ENCODE measurements around the gene MYO3B.
A peak's percentile ranks its signal among the peaks of the same experiment; 100 is the strongest.

Gene MYO3B

GRCh38 chr2:170408461-170409163 lies 230.7 kb downstream of the MYO3B start:
- H3K14ac ChIP-seq (ENCODE audit: low read length), result no peak overlapping the region
- H3K79me2 ChIP-seq (ENCODE audit: control insufficient read depth, insufficient read depth, low read length, poor library complexity), result no peaks in the 10 kb centered on the region
- H3K4ac ChIP-seq (ENCODE audit: low read depth, low read length), result no peak overlapping the region
- H3K9me3 ChIP-seq (ENCODE audit: insufficient read depth, low read depth, low read length), result no peaks in the 10 kb centered on the region
- no peak overlapping the region for H3K23ac ChIP-seq (ENCODE audit: low read length)
- WGBS (ENCODE audit: extremely low coverage, insufficient coverage, insufficient read length), result no CpG with 5 or more reads among the region's 6 CpGs
- H4K91ac ChIP-seq (ENCODE audit: low read depth, low read length), result no peak overlapping the region
- no peak overlapping the region for H3K18ac ChIP-seq (ENCODE audit: low read length)
- H2AK5ac ChIP-seq (ENCODE audit: low read length), result no peak overlapping the region
- H3K4me2 ChIP-seq (ENCODE audit: low read length), result no peak overlapping the region
- DNase-seq, result no peak
- no peak overlapping the region for H2AFZ ChIP-seq (ENCODE audit: insufficient read depth, low read length, poor library complexity)
- H3K27me3 ChIP-seq (ENCODE audit: insufficient read depth, low read length), result no peaks in the 10 kb centered on the region
- H2BK12ac ChIP-seq (ENCODE audit: low read length), result no peak overlapping the region
- no peaks in the 10 kb centered on the region for H3K79me1 ChIP-seq (ENCODE audit: low read length)
- no peaks in the 10 kb centered on the region for H3K4me1 ChIP-seq (ENCODE audit: control insufficient read depth in 1 of 2, insufficient read depth in 2 of 2, low read length in 2 of 2)
- H2BK120ac ChIP-seq (ENCODE audit: insufficient read depth, low read length, poor library complexity), result no peak overlapping the region
- no peak overlapping the region for H3K4me3 ChIP-seq (ENCODE audit: low read depth, low read length)
- no peak overlapping the region for H4K8ac ChIP-seq (ENCODE audit: low read depth, low read length)
- H3K27ac ChIP-seq (ENCODE audit: low read depth, low read length), result no peak overlapping the region
- no peak overlapping the region for H2BK5ac ChIP-seq (ENCODE audit: low read depth, low read length, poor library complexity)
- no peaks in the 10 kb centered on the region for H3K36me3 ChIP-seq (ENCODE audit: control insufficient read depth in 1 of 2, insufficient read depth in 2 of 2, low read length in 2 of 2)
- no peak overlapping the region for H4K12ac ChIP-seq (ENCODE audit: low read depth, low read length)
- H3K9ac ChIP-seq (ENCODE audit: low read length), result no peak overlapping the region

GRCh38 chr2:170409164-170409535 lies 231.2 kb downstream of the MYO3B start:
- H3K36me3 ChIP-seq (ENCODE audit: control insufficient read depth in 1 of 2, insufficient read depth in 2 of 2, low read length in 2 of 2), result no peaks in the 10 kb centered on the region
- H3K27ac ChIP-seq (ENCODE audit: low read depth, low read length), result no peak overlapping the region
- no peak overlapping the region for H3K14ac ChIP-seq (ENCODE audit: low read length)
- H3K4me3 ChIP-seq (ENCODE audit: low read depth, low read length), result no peak overlapping the region
- no peak overlapping the region for H4K8ac ChIP-seq (ENCODE audit: low read depth, low read length)
- no peak overlapping the region for H2AK5ac ChIP-seq (ENCODE audit: low read length)
- no peak overlapping the region for H3K18ac ChIP-seq (ENCODE audit: low read length)
- no peak overlapping the region for H2BK120ac ChIP-seq (ENCODE audit: insufficient read depth, low read length, poor library complexity)
- H2BK12ac ChIP-seq (ENCODE audit: low read length), result no peak overlapping the region
- DNase-seq, result peak; percentile 49 to 87
- no peaks in the 10 kb centered on the region for H3K4me1 ChIP-seq (ENCODE audit: control insufficient read depth in 1 of 2, insufficient read depth in 2 of 2, low read length in 2 of 2)
- no peak overlapping the region for H2AFZ ChIP-seq (ENCODE audit: insufficient read depth, low read length, poor library complexity)
- no peak overlapping the region for H2BK5ac ChIP-seq (ENCODE audit: low read depth, low read length, poor library complexity)
- H3K9me3 ChIP-seq (ENCODE audit: insufficient read depth, low read depth, low read length), result no peaks in the 10 kb centered on the region
- no peak overlapping the region for H4K12ac ChIP-seq (ENCODE audit: low read depth, low read length)
- no peak overlapping the region for H3K23ac ChIP-seq (ENCODE audit: low read length)
- H3K9ac ChIP-seq (ENCODE audit: low read length), result no peak overlapping the region
- H3K4ac ChIP-seq (ENCODE audit: low read depth, low read length), result no peak overlapping the region
- peak overlapping the region; percentile 56 for H3K4me2 ChIP-seq (ENCODE audit: low read length)
- WGBS (ENCODE audit: extremely low coverage, insufficient coverage, insufficient read length), result no CpG with 5 or more reads among the region's 9 CpGs
- no peaks in the 10 kb centered on the region for H3K79me2 ChIP-seq (ENCODE audit: control insufficient read depth, insufficient read depth, low read length, poor library complexity)
- no peaks in the 10 kb centered on the region for H3K79me1 ChIP-seq (ENCODE audit: low read length)
- H3K27me3 ChIP-seq (ENCODE audit: insufficient read depth, low read length), result no peaks in the 10 kb centered on the region
- H4K91ac ChIP-seq (ENCODE audit: low read depth, low read length), result no peak overlapping the region

- no peak overlapping the region for H3K18ac ChIP-seq (ENCODE audit: low read length)
Measured at GRCh38 chr2:170411660-170412059, 233.7 kb downstream of the MYO3B start.

GRCh38 chr2:170420961-170421687 lies 243.2 kb downstream of the MYO3B start:
- Histone ChIP-seq H3K27ac (ENCODE audit: low read depth, low read length) (no peak overlapping the region), H3K4me2 (ENCODE audit: low read length) (no peak overlapping the region), H4K8ac (ENCODE audit: low read depth, low read length) (no peak overlapping the region), H3K4ac (ENCODE audit: low read depth, low read length) (no peak overlapping the region), H3K23ac (ENCODE audit: low read length) (no peak overlapping the region), H4K12ac (ENCODE audit: low read depth, low read length) (no peak overlapping the region), H3K4me1 (ENCODE audit: control insufficient read depth in 1 of 2, insufficient read depth in 2 of 2, low read length in 2 of 2) (no peaks in the 10 kb centered on the region), H3K4me3 (ENCODE audit: low read depth, low read length) (no peak overlapping the region), H3K36me3 (ENCODE audit: control insufficient read depth in 1 of 2, insufficient read depth in 2 of 2, low read length in 2 of 2) (no peaks in the 10 kb centered on the region), H3K18ac (ENCODE audit: low read length) (no peak overlapping the region), H2BK5ac (ENCODE audit: low read depth, low read length, poor library complexity) (no peak overlapping the region), H3K27me3 (ENCODE audit: insufficient read depth, low read length) (no peaks in the 10 kb centered on the region), H3K79me1 (ENCODE audit: low read length) (no peaks in the 10 kb centered on the region), H3K14ac (ENCODE audit: low read length) (no peak overlapping the region), H3K9me3 (ENCODE audit: insufficient read depth, low read depth, low read length) (no peaks in the 10 kb centered on the region), H3K9ac (ENCODE audit: low read length) (no peak overlapping the region), H2BK120ac (ENCODE audit: insufficient read depth, low read length, poor library complexity) (no peak overlapping the region), H2AFZ (ENCODE audit: insufficient read depth, low read length, poor library complexity) (no peak overlapping the region), H2BK12ac (ENCODE audit: low read length) (no peak overlapping the region), H2AK5ac (ENCODE audit: low read length) (no peak overlapping the region), H4K91ac (ENCODE audit: low read depth, low read length) (no peak overlapping the region), H3K79me2 (ENCODE audit: control insufficient read depth, insufficient read depth, low read length, poor library complexity) (no peaks in the 10 kb centered on the region)
- no peak for DNase-seq
- WGBS (ENCODE audit: extremely low coverage, insufficient coverage, insufficient read length), result no CpG with 5 or more reads among the region's 11 CpGs

More at GRCh38 chr2:170411660-170412059, 233.7 kb downstream of the MYO3B start:
- Histone ChIP-seq H3K4me1 (ENCODE audit: control insufficient read depth in 1 of 2, insufficient read depth in 2 of 2, low read length in 2 of 2) (no peaks in the 10 kb centered on the region), H2BK120ac (ENCODE audit: insufficient read depth, low read length, poor library complexity) (no peak overlapping the region), H2AFZ (ENCODE audit: insufficient read depth, low read length, poor library complexity) (no peak overlapping the region), H3K4me3 (ENCODE audit: low read depth, low read length) (no peak overlapping the region), H3K36me3 (ENCODE audit: control insufficient read depth in 1 of 2, insufficient read depth in 2 of 2, low read length in 2 of 2) (no peaks in the 10 kb centered on the region), H2BK5ac (ENCODE audit: low read depth, low read length, poor library complexity) (no peak overlapping the region), H3K4me2 (ENCODE audit: low read length) (no peak overlapping the region), H4K91ac (ENCODE audit: low read depth, low read length) (no peak overlapping the region), H3K23ac (ENCODE audit: low read length) (no peak overlapping the region), H3K79me1 (ENCODE audit: low read length) (no peaks in the 10 kb centered on the region), H2AK5ac (ENCODE audit: low read length) (no peak overlapping the region), H4K12ac (ENCODE audit: low read depth, low read length) (no peak overlapping the region), H3K27me3 (ENCODE audit: insufficient read depth, low read length) (no peaks in the 10 kb centered on the region), H3K9me3 (ENCODE audit: insufficient read depth, low read depth, low read length) (no peaks in the 10 kb centered on the region), H4K8ac (ENCODE audit: low read depth, low read length) (no peak overlapping the region), H2BK12ac (ENCODE audit: low read length) (no peak overlapping the region), H3K4ac (ENCODE audit: low read depth, low read length) (no peak overlapping the region), H3K27ac (ENCODE audit: low read depth, low read length) (no peak overlapping the region), H3K14ac (ENCODE audit: low read length) (no peak overlapping the region), H3K9ac (ENCODE audit: low read length) (no peak overlapping the region), H3K79me2 (ENCODE audit: control insufficient read depth, insufficient read depth, low read length, poor library complexity) (no peaks in the 10 kb centered on the region)
- DNase-seq, result no peak

All from trophoblast cell (in vitro differentiated cells and primary cell).